Left ventricle myocardium superior (tissue), 1 donor: ENCODE data around the gene MYLK2. TPM values are rescaled to one million over a fixed set of nuclear protein-coding genes. Genes with fewer than 3 reads are reported as not detected.

Experiments used
- ATAC-seq: fragments of 200-7000 bp; cut with Tn5 transposase; one replicate; pipeline ENCODE4 v1.9.1; 2020; ENCODE audit warnings: mild to moderate bottlenecking, moderate library complexity
- DNase-seq: peaks from one replicate; pipeline ENCODE4 v3.0.0-alpha.2; 2020
- intact Hi-C: fragments of 100-400 bp; cut with micrococcal nuclease; formaldehyde crosslinking; loops from one replicate; pipeline ENCODE4 v1.11.0; 2022
- total RNA-seq: library from RNA; stranded (reverse); fragmentation: NEBNext Ultra II Directional; extraction: Animal tissue kit (Norgen Biotek cat#: 25700); gene quantifications from one replicate; pipeline ENCODE4 v1.2.1, GENCODE V29; 2021
- donor health status: DM: no; HTN: yes; CAD: no; lungs with severe emphysema.

MYLK2 gene
- total RNA-seq, 1 donor from 2014 or later = 0.10 TPM

GRCh38 chr20:31833130-31833930 lies 14.2 kb downstream of the MYLK2 start:
- intact Hi-C loops = no loop called here
- DNase-seq (peak; percentile 80), ATAC-seq (peak; percentile 46)

GRCh38 chr20:31833931-31834521 lies 14.9 kb downstream of the MYLK2 start:
- intact Hi-C loops = no loop called here
- DNase-seq = no peak
- no peak for ATAC-seq

- DNase-seq (no peak), ATAC-seq (no peak)
- intact Hi-C loops = no loop called here
Measured at GRCh38 chr20:31835554-31835953, 16.4 kb downstream of the MYLK2 start.

- ATAC-seq = peak; percentile 85
- DNase-seq = peak; percentile 86
- intact Hi-C loops = no loop called here
Measured at GRCh38 chr20:31835977-31836852, 17.1 kb downstream of the MYLK2 start.

GRCh38 chr20:31836853-31837608 lies 17.9 kb downstream of the MYLK2 start:
- ATAC-seq (peak; percentile 20), DNase-seq (no peak)
- intact Hi-C loops = no loop called here

- DNase-seq = no peak
- intact Hi-C loops = no loop called here
- ATAC-seq = no peak
Measured at GRCh38 chr20:31837896-31838397, 18.8 kb downstream of the MYLK2 start.

GRCh38 chr20:31838646-31839292 lies 19.6 kb downstream of the MYLK2 start:
- intact Hi-C loops = no loop called here
- ATAC-seq (no peak), DNase-seq (no peak)

- DNase-seq (no peak), ATAC-seq (no peak)
- intact Hi-C loops = no loop called here
Measured at GRCh38 chr20:31839782-31840487, 20.8 kb downstream of the MYLK2 start.

GRCh38 chr20:31840906-31841816 lies 22.0 kb downstream of the MYLK2 start:
- ATAC-seq = no peak
- DNase-seq = no peak
- intact Hi-C loops = no loop called here

GRCh38 chr20:31841928-31842327 lies 22.8 kb downstream of the MYLK2 start:
- intact Hi-C loops = no loop called here
- ATAC-seq = no peak
- DNase-seq = no peak

GRCh38 chr20:31842471-31843157 lies 23.5 kb downstream of the MYLK2 start:
- DNase-seq = peak; percentile 79
- intact Hi-C loops = no loop called here
- peak; percentile 80 for ATAC-seq

- DNase-seq (no peak), ATAC-seq (no peak)
- intact Hi-C loops = no loop called here
Measured at GRCh38 chr20:31843288-31843687, 24.1 kb downstream of the MYLK2 start.

- DNase-seq = no peak
- intact Hi-C loops = no loop called here
- no peak for ATAC-seq
Measured at GRCh38 chr20:31843881-31844280, 24.7 kb downstream of the MYLK2 start.

GRCh38 chr20:31844737-31845299 lies 25.7 kb downstream of the MYLK2 start:
- intact Hi-C loops = no loop called here
- DNase-seq (no peak), ATAC-seq (no peak)

- DNase-seq (peak; percentile 70), ATAC-seq (peak; percentile 78)
- intact Hi-C loops = no loop called here
Measured at GRCh38 chr20:31845300-31845863, 26.2 kb downstream of the MYLK2 start, which contains the start of gene FOXS1. FOXS1 (minus strand) TSS chr20:31845604; CDS start chr20:31845542, 62 bp downstream.

- ATAC-seq = no peak
- DNase-seq = no peak
- intact Hi-C loops = no loop called here
Measured at GRCh38 chr20:31846793-31847138, 27.6 kb downstream of the MYLK2 start.
